Right kidney (tissue), 1 donor: Measurements from ENCODE around the gene PLXNA2.

Experiments used
- DNase-seq: peaks from one replicate; pipeline ENCODE4 v3.0.0-alpha.2; 2016

PLXNA2 gene

DNA sequence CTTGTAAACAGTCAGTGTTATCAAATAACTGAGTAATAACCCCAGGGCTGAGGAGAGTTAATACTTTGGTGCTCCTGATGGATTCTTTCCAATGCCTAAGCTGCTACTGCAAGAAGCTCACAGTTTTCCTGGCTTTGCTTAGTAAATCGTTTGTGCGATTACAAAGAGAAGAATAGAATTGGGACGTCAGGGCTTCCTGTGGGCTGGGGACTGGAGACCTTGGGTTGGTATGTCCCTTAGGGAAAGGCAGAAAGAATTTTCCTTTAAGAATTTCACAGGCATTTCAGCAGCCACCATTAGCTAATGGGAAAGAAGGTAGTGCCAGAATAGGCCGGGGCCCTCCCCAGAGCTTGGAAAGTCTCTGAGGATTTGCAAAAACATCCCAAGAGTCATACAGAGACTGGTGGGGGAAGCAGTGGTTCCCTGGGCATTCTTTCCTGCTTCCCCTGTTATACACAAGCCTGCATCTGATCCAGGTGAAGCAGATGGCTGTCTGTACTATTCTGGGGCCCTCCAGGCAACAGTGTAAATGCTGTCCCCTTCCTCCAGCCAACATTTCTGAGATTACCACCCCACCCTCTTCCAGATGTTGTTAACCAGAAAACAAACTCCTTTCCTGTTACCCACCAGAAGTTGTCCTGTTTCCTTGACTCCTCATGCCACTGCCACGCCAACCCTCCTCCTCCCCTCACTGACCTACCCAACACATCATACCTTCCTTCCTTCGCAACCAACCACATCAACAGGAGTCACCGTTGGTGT, 40.2 kb downstream of the PLXNA2 start:
- DNase-seq: no peak

- DNase-seq: no peak
These were observed 40.9 kb downstream of the PLXNA2 start for GRCh38 chr1:208203127-208203847.

DNA sequence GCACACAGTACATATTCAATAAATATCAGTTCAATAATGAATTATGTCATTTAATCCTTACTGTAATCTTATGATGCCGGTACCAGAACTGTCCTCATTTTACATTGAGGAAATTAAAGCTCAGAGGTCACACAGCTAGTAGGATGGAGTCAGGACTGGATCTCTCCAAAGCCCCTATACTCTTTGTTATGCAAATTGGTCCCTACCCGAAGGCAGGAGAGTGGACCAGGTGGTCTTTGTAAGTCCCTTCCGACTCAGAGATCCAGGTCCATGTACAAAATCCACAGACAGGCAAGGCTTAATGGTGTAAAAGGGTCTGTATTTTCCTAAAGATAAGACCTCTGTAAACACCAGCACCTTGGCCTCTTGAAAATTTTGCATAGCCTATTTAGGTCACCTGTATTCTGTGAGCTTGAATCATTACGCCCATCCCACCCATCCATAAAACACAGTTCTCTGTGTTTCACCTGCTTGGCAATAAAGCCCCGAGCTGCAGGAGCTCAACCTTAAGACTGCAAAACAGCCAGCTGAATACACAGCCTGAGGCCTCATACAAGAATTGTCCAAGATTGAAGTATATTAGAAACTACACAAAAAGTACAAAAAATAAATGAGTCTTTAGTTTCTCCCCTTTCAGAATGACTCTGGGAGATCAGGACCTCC, 41.7 kb downstream of the PLXNA2 start:
- no peak for DNase-seq

GRCh38 chr1:208201229-208201628, 43.0 kb downstream of the PLXNA2 start:
- DNase-seq: no peak

GRCh38 chr1:208200116-208200515, 44.1 kb downstream of the PLXNA2 start:
- DNase-seq: no peak

GRCh38 chr1:208198236-208198635, 45.9 kb downstream of the PLXNA2 start:
- DNase-seq: no peak

DNA sequence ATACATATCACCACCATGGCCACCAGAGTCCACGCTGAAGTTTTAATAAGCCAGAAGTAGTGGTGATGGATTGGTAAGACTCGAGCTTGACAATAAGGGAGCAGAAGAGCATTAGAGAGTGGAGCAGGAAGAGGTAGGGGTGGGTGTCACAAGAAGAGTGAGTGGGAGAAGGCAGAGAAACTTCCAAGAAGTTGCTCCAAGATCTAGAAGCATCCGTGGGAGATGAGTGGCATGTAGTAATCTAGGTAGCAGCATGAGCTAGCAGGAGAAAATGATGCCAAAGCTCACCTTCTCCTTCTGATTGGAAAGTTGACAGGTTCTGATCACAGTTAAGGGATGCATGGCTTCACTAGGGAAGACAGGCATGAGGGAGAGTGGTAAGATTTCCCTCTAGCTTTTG, 49.2 kb downstream of the PLXNA2 start:
- no peak for DNase-seq

GRCh38 chr1:208192995-208193394, 51.2 kb downstream of the PLXNA2 start:
- no peak for DNase-seq

GRCh38 chr1:208190784-208191183, 53.4 kb downstream of the PLXNA2 start:
- no peak for DNase-seq

DNA sequence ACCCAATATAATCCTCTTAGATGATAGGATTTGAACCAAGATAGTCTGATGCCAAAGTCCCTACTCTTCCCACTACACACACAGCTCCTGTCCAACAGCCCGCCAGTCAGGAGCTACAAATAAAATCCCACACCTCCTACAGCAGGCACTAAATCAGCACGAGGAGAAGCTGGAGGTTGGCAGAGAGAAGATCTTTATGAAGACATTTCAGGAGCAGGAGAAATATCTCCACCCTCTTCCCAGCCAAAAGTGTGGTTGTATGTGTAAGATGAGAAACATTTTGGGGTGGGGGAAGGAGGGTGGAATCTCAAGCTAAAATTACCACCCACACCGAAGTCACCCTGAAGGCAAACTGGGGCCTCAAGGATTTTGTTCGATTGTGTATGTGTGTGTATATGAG, 54.5 kb downstream of the PLXNA2 start:
- no peak for DNase-seq

- no peak for DNase-seq
These were observed 55.0 kb downstream of the PLXNA2 start for GRCh38 chr1:208189183-208189582.

GRCh38 chr1:208188607-208189006, 55.6 kb downstream of the PLXNA2 start:
- DNase-seq: no peak

- DNase-seq: no peak
These were observed 56.6 kb downstream of the PLXNA2 start for GRCh38 chr1:208187499-208188041.

DNA sequence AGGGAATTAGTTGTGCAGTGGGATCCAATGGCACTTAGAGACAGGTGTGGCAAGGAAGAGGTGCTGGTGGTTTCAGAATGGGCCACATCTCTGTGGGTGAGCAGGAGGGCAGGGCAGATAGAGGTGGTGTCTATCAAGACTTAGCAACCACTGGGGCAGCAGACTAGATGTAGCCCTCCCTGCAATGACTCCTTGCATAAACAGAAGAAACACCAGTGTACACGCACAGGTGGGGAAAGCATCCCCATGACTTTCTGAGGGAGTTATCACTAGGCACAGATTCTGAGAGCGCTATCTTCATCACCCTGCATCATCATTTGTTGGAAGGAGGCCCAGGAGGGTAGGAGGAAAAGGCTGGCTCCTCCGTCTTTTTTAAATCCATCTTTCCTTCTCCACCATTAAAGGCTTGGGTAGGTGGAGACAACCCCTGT, 58.4 kb downstream of the PLXNA2 start:
- no peak for DNase-seq

- DNase-seq: no peak
These were observed 59.1 kb downstream of the PLXNA2 start for GRCh38 chr1:208184966-208185654.

GRCh38 chr1:208183977-208184911, 59.9 kb downstream of the PLXNA2 start:
- DNase-seq: no peak

GRCh38 chr1:208182880-208183645, 61.1 kb downstream of the PLXNA2 start:
- DNase-seq: no peak

GRCh38 chr1:208181364-208181763, 62.8 kb downstream of the PLXNA2 start:
- peak; percentile 70 for DNase-seq

DNA sequence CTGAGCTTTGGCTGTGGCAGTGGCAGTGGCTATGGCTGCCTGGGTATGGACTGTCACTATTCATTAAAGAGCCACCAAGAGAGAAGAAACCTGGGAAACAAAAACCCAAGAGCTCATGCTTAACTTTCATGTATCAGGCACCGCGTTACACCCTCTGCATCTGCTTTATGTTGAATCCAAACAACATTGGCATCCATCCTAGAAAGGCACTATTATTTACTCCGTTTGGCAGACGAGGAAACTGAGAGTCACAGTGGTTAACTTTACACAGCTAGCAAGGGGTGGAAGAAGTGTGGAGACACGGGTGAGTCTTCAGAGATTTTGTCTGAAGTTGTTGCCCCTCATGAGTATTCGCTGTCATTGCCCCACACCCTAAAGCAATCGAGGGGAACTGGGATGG, 63.8 kb downstream of the PLXNA2 start:
- no peak for DNase-seq

- DNase-seq: peak; percentile 58
These were observed 64.2 kb downstream of the PLXNA2 start for GRCh38 chr1:208179961-208180409.
